GM12872 (cell line): Measurements from ENCODE around the gene PNPLA7.

Experiments used
- TF ChIP-seq, protein P1 (sequence below): IDR thresholded peaks from 3 replicates; pipeline ENCODE4 v1.5.1; 2011; ENCODE audit warnings: low read depth, mild to moderate bottlenecking, low read length, moderate library complexity; ENCODE audit not compliant: insufficient read depth

PNPLA7 gene

DNA sequence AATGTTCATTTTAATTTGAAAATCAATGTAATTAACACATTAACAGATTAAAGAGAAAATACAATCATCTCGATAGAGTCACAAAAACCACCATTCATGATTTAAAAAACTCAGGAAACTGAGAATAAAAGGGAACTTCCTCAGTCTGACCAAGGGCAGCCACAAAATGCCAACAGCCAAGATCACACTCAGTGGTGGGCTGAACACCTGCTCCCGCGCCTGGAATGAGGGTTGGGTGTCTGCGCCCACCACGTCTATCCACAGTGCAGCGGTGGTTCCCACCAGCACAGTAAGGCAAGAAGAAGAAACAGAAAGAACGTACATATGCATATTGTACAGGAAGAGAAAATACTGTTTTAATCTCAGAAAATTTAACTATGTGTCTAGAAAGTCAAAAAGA lies 79.4 kb downstream of the PNPLA7 start:
- TF ChIP-seq, protein P1, sequence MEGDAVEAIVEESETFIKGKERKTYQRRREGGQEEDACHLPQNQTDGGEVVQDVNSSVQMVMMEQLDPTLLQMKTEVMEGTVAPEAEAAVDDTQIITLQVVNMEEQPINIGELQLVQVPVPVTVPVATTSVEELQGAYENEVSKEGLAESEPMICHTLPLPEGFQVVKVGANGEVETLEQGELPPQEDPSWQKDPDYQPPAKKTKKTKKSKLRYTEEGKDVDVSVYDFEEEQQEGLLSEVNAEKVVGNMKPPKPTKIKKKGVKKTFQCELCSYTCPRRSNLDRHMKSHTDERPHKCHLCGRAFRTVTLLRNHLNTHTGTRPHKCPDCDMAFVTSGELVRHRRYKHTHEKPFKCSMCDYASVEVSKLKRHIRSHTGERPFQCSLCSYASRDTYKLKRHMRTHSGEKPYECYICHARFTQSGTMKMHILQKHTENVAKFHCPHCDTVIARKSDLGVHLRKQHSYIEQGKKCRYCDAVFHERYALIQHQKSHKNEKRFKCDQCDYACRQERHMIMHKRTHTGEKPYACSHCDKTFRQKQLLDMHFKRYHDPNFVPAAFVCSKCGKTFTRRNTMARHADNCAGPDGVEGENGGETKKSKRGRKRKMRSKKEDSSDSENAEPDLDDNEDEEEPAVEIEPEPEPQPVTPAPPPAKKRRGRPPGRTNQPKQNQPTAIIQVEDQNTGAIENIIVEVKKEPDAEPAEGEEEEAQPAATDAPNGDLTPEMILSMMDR: no peak

DNA sequence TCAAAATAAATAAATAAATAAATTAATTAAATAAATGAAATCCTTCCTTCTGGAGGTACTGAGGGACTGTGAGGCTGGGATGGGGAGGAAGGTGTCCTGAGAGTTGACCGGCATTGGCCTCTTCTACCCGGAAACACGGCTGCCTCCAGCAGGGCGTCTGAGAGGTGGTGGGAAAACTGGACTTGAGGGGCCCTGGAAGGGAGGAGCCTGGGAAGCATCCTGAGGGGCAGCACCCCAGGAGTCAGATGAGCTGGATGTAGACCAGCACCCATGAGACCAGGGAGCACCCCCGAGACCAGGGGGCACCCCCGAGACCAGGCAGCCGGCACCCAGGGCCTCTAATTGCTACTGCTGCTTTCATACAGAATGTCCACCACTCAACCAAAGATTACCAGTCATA lies 82.3 kb downstream of the PNPLA7 start:
- TF ChIP-seq, protein P1: no peak

DNA sequence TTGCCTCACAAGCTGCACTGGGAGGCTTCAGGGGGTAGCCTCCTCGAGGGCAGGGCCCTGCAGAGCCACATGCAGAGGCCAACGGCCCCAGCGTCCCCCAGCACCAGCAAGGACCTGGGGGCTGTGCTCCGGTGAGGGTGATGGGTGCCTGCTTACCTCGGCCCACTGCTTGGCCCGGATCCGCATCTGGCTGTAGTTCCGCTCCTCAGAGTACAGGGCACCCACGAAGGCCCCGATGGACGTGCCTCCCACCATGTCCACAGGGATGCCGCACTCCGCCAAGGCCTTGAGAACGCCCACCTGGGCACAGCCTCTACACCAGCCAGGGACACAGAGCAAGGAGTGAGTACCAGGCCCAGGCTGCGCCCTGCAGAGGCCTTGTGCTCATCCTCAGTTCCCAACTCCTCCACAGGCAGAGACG lies 83.0 kb downstream of the PNPLA7 start:
- TF ChIP-seq, protein P1: no peak

DNA sequence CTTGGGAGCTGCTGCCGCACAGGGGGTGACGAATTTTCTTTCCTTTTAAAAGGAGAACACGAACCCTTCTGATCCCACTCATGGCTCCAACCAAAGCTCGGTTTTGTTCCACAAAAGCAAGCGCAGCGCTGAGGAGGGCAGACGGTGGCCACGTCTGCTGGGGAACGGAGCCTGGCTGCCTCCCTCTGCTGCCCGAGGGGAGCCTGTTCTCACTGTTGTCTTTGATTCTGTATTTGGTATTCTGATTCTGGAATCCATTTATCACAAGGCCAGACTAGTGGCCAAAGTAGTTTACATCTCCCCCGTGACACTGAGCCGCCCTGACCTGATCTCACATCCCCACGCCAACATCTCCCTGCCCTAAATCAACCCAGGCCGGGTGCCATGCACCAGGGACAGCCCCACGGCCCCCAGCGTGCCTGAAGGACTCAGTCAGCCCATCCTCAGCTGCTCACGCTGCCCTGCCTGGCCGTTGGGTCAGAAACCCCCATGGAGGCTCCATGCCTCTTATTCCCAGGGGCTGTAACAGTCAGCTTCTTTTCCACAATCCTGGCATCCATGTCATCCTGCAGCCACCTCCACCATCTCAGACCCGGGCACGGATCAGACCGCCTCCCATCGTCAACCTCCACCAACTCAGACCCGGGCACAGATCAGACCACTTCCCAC lies 84.3 kb downstream of the PNPLA7 start:
- TF ChIP-seq, protein P1: no peak

DNA sequence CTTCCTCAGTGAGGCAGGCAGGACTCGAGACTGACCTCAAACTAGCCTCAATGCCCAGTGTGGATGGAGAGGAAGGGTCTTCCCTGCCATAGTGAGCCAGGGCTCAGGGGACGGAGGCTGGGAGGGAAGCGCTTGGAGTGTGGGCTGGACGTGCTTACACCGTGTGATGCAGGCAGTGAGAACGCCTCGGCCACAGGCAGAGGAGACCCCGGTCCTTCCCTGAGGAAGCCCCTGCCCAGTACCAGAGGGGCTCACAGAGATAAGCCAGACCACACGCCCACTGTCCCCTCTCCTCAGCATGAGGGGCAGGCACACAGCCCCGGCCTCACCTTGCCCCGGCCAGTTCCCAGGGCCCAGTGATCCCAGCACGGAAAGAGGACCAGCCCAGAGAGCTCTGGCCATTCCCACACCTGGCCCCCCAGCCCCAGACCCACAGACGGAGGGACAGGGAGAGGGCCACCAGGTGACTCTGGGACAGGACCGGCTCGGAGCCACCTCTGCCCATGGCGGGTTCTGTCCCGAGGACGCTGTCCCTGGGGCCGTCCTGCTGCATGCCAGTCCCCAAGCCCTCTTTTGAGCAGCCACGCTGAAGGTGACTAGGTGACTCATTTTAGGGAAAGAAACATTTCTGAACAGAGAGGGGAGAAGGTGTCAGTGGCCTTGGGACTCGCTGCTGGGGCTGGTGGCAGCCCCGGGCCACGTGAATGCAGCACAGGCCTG lies 85.0 kb downstream of the PNPLA7 start:
- TF ChIP-seq, protein P1: no peak

DNA sequence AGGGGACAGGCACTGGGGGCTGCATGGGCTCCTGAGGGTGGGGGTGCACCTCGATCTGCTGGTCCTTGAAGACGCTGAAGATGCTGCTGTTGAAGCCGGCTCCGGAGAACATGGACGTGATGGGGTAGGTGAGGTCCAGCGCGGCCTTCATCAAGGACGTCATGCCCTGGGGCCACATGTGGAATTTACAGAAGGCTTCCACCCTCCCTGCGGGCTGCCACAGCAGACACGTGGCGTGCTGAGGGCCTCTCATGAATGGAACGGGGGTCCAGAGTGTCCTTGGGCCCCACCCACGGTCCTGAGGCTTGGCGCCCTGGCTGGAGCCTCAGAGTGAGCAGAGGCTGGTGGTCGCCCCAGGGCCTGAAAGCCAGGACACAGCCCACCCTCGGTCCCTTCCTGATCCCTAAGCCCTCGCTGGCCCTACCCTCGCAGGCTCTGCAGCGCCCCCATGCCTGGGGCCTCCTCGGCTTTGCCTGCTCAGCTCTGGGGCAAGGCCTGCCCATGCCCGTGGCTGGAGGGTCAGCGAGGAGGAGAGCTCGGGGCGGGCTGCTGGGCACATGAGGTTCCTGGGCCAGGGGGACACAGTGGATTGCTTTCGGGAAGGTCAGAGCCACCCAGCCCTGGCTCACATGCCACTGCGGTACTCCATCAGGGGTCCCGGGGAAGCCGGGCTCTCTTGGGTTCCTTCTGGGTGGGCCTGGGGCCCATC lies 85.8 kb downstream of the PNPLA7 start:
- TF ChIP-seq, protein P1: no peak

DNA sequence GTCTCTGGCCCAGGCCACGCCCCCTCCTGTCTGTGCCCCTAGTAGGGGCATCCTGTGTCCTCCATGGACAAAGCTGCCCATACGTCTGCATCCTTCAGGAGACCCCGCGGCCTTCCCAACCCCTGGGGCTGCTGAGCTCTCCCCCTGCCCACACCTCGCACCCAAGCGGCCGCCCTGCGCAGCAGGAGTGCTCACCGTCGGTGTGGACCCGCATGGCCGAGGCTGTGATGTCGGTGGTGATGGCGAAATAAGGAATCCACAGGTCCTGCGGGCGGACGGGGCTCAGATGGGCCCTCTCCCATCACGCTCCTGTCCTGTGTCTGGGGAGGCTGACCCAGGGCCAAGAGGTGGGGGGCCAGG lies 86.3 kb downstream of the PNPLA7 start:
- TF ChIP-seq, protein P1: no peak
